ENCODE results near the gene FRS3. TPM values are rescaled to one million over a fixed set of nuclear protein-coding genes. Genes with fewer than 3 reads are reported as not detected.

Gene FRS3
- total and polyA plus RNA-seq, 2 of the 13 experiments (the other 11 are each of a cell fraction or from before 2014, with no cell fraction given) = 3.0 to 7.4 TPM

GRCh38 chr6:41741625-41742490 is 37.8 kb downstream of the FRS3 start:
- H3K4me1 ChIP-seq (ENCODE audit: insufficient read depth, low read length) = peaks cover 97% of the 10 kb centered on the region
- no peaks in the 10 kb centered on the region for H3K36me3 ChIP-seq (replicated peaks in 1 of 2; ENCODE audit: control insufficient read depth in 1 of 2, insufficient read depth in 2 of 2, low read length in 2 of 2)
- no peaks in the 10 kb centered on the region for H4K20me1 ChIP-seq (ENCODE audit: insufficient read depth, low read length)
- no TSS peak for BruUV-seq (replicated peaks)
- no peaks in the 10 kb centered on the region for H3K9me3 ChIP-seq (ENCODE audit: low read length)
- peak overlapping the region; percentile 69 for H3K27ac ChIP-seq (ENCODE audit: extremely low read length, insufficient read depth, low read length)
- H3K79me2 ChIP-seq (ENCODE audit: insufficient read depth, low read length) = no peaks in the 10 kb centered on the region
- H2AFZ ChIP-seq (ENCODE audit: low read length) = no peak overlapping the region
- H3K4me3 ChIP-seq (replicated peaks in 1 of 3; ENCODE audit: insufficient read depth in 1 of 3, low read depth in 2 of 3, low read length in 3 of 3) = peak overlapping the region in 1 of 3 experiments; percentile 31; a peak in 1 of 6 replicates
- WGBS (ENCODE audit: low lambda C conversion rate) = 38% methylated on average over 12 of the region's 20 CpGs
- DNase-seq (ENCODE audit: low spot score) = peak; percentile 97
- ChIA-PET POLR2A (interaction anchor here (0.6 to 10.4 kb wide), 10 partner anchors 8 to 377 kb away, joined by 3 to 112 read pairs (median 5); partner anchors contain the start of genes FRS3 and TOMM6), CTCF (ENCODE audit: low intra/inter-chr PET ratio, low total read pairs) (interaction anchor here (1.5 kb wide), 1 partner anchor 34 kb away, joined by 11 read pairs; no protein-coding TSS in a partner anchor)
- ATAC-seq = peak; percentile 62
- H3K9ac ChIP-seq (ENCODE audit: insufficient read depth, low read depth, low read length) = peak overlapping the region; percentile 45
- H3K4me2 ChIP-seq (ENCODE audit: low read depth, low read length) = peak overlapping the region; percentile 25
- in situ Hi-C loops (cut with HindIII; ENCODE audit: extremely low pct_ligation_motif_present, low pct_unique_long_range_greater_than_20kb) = no loop called here
- FAIRE-seq = peak; percentile 98
- intact Hi-C loops (cut with micrococcal nuclease; ENCODE audit: unreplicated experiment) = no loop called here
- H3K27me3 ChIP-seq (ENCODE audit: control insufficient read depth in 1 of 2, insufficient read depth in 2 of 2, low read length in 2 of 2) = no peaks in the 10 kb centered on the region
- TF ChIP-seq ZNF354B (CRISPR knock-in tag; IDR thresholded peaks at IDR 0.05) (no peak), YEATS2 (CRISPR knock-in tag; IDR thresholded peaks at IDR 0.05; ENCODE audit: borderline replicate concordance) (peak; percentile 73; the same call in 1 of the 2 replicates), ZNF276 (CRISPR knock-in tag; IDR thresholded peaks at IDR 0.05; ENCODE audit: low read depth) (no peak), GPN1 (CRISPR knock-in tag; IDR thresholded peaks at IDR 0.05; ENCODE audit: borderline replicate concordance) (no peak), BHLHE40 (IDR thresholded peaks at IDR 0.05; ENCODE audit: low read length) (no peak), ZBTB49 (CRISPR knock-in tag; IDR thresholded peaks at IDR 0.05; ENCODE audit: borderline replicate concordance) (no peak), MYC (CRISPR knock-in tag; IDR thresholded peaks at IDR 0.05; ENCODE audit: borderline replicate concordance) (peak; percentile 74), GTF3A (CRISPR knock-in tag; conservative IDR thresholded peaks at IDR 0.05) (no peak), TP53 (CRISPR knock-in tag; conservative IDR thresholded peaks at IDR 0.05) (no peak), IRX3 (CRISPR knock-in tag; IDR thresholded peaks at IDR 0.05; ENCODE audit: borderline replicate concordance, low read depth) (no peak), USF2 (IDR thresholded peaks at IDR 0.05; ENCODE audit: low read depth, low read length) (no peak), USF2 (CRISPR knock-in tag; IDR thresholded peaks at IDR 0.05; ENCODE audit: borderline replicate concordance) (no peak), ZFY (CRISPR knock-in tag; IDR thresholded peaks at IDR 0.05) (no peak), MATR3 (CRISPR knock-in tag; IDR thresholded peaks at IDR 0.05) (no peak), ZNF569 (CRISPR knock-in tag; IDR thresholded peaks at IDR 0.05; ENCODE audit: borderline replicate concordance) (no peak), HMG20B (CRISPR knock-in tag; conservative IDR thresholded peaks at IDR 0.05) (peak; percentile 97), ZNF672 (CRISPR knock-in tag; IDR thresholded peaks at IDR 0.05) (no peak), U2AF1 (optimal IDR thresholded peaks at IDR 0.05; ENCODE audit: low read depth, low read length) (peak; percentile 65)
